ENCODE data around the gene CD7.
"Not testable (repeated sequence)": the region's sequence is repeated elsewhere in the genome, so short reads cannot be mapped to it uniquely, and the experiment has no call there.

CD7 gene

GRCh38 chr17:82348866-82349265 is 31.5 kb upstream of the CD7 start:
- Histone ChIP-seq H3K9ac (ENCODE audit: low read length) (no peak overlapping the region), H2AFZ (ENCODE audit: low read length) (no peak overlapping the region), H3K27ac (ENCODE audit: low read depth, low read length, poor library complexity, severe bottlenecking) (no peak overlapping the region), H3K4me1 (ENCODE audit: insufficient read depth, low read length, severe bottlenecking) (peaks cover 36% of the 10 kb centered on the region), H3K36me3 (ENCODE audit: insufficient read depth, low read length) (no peaks in the 10 kb centered on the region), H3K9me3 (ENCODE audit: low read length) (no peaks in the 10 kb centered on the region), H3K4me3 (ENCODE audit: low read depth, low read length, poor library complexity, severe bottlenecking) (no peak overlapping the region), H3K27me3 (ENCODE audit: insufficient read depth, low read length) (no peaks in the 10 kb centered on the region), H3K9me2 (ENCODE audit: low read depth, low read length) (no peaks in the 10 kb centered on the region), H3K4me2 (ENCODE audit: low read length) (no peak overlapping the region), H3K79me2 (ENCODE audit: insufficient read depth, low read length) (no peaks in the 10 kb centered on the region), H3F3A (ENCODE audit: insufficient read depth, low read length) (no peaks in the 10 kb centered on the region; the same call in 1 of the 2 replicates), H4K20me1 (ENCODE audit: insufficient read depth, low read length) (no peaks in the 10 kb centered on the region)
- no peak for TF ChIP-seq EZH2 (IDR thresholded peaks at IDR 0.05; ENCODE audit: borderline replicate concordance, low read length)
- TF ChIP-seq, protein P1, sequence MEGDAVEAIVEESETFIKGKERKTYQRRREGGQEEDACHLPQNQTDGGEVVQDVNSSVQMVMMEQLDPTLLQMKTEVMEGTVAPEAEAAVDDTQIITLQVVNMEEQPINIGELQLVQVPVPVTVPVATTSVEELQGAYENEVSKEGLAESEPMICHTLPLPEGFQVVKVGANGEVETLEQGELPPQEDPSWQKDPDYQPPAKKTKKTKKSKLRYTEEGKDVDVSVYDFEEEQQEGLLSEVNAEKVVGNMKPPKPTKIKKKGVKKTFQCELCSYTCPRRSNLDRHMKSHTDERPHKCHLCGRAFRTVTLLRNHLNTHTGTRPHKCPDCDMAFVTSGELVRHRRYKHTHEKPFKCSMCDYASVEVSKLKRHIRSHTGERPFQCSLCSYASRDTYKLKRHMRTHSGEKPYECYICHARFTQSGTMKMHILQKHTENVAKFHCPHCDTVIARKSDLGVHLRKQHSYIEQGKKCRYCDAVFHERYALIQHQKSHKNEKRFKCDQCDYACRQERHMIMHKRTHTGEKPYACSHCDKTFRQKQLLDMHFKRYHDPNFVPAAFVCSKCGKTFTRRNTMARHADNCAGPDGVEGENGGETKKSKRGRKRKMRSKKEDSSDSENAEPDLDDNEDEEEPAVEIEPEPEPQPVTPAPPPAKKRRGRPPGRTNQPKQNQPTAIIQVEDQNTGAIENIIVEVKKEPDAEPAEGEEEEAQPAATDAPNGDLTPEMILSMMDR (IDR thresholded peaks at IDR 0.05; ENCODE audit: low read length), result no peak

DNA sequence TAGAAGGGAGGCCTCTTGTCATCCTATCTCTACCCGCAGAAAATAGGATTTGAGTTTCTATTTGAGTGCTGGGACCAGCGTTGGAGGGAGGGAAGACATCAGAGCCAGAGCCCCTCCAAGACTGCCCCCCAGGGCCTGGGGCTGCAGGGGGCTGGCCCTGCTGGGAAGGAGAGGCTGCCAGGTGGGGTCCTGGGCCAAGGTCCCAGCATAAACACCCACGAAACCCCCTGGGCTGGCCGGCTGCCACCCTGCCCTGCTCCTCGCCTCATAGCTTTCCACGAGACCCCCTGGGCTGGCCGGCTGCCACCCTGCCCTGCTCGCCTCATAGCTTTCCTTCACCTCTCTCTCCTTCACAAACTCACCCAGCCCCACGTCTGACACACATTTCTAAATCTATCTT is 31.0 kb upstream of the CD7 start:
- TF ChIP-seq, protein P1 (IDR thresholded peaks at IDR 0.05; ENCODE audit: low read length), result no peak
- no peak for TF ChIP-seq EZH2 (IDR thresholded peaks at IDR 0.05; ENCODE audit: borderline replicate concordance, low read length)
- Histone ChIP-seq H3K4me2 (ENCODE audit: low read length) (no peak overlapping the region), H3K9me3 (ENCODE audit: low read length) (no peaks in the 10 kb centered on the region), H3K4me1 (ENCODE audit: insufficient read depth, low read length, severe bottlenecking) (peaks cover 36% of the 10 kb centered on the region), H3F3A (ENCODE audit: insufficient read depth, low read length) (no peaks in the 10 kb centered on the region; the same call in 1 of the 2 replicates), H3K79me2 (ENCODE audit: insufficient read depth, low read length) (no peaks in the 10 kb centered on the region), H3K4me3 (ENCODE audit: low read depth, low read length, poor library complexity, severe bottlenecking) (no peak overlapping the region), H3K9ac (ENCODE audit: low read length) (no peak overlapping the region), H3K27me3 (ENCODE audit: insufficient read depth, low read length) (no peaks in the 10 kb centered on the region), H3K9me2 (ENCODE audit: low read depth, low read length) (no peaks in the 10 kb centered on the region), H3K36me3 (ENCODE audit: insufficient read depth, low read length) (no peaks in the 10 kb centered on the region), H4K20me1 (ENCODE audit: insufficient read depth, low read length) (no peaks in the 10 kb centered on the region), H2AFZ (ENCODE audit: low read length) (no peak overlapping the region), H3K27ac (ENCODE audit: low read depth, low read length, poor library complexity, severe bottlenecking) (no peak overlapping the region)

DNA sequence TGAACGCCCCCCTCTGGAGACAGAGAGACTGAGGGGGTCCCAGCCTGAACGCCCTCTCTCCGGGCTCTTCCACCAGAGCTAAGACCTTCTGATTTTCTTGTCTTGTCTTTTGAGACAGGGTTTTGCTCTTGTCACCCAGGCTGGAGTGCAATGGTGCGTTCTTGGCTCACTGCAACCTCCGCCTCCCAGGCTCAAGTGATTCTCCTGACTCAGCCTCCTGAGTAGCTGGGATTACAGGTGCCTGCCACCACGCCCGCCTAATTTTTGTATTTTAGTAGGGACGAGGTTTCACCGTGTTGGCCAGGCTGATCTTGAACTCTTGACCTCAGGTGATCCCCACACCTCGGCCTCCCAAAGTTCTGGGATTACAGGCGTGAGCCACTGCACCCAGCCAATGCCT is 30.6 kb upstream of the CD7 start:
- not testable (repeated sequence) for H3K9ac ChIP-seq (ENCODE audit: low read length); H3K36me3 ChIP-seq (ENCODE audit: insufficient read depth, low read length); H3F3A ChIP-seq (ENCODE audit: insufficient read depth, low read length); H3K79me2 ChIP-seq (ENCODE audit: insufficient read depth, low read length); H3K27ac ChIP-seq (ENCODE audit: low read depth, low read length, poor library complexity, severe bottlenecking); H2AFZ ChIP-seq (ENCODE audit: low read length); H3K4me2 ChIP-seq (ENCODE audit: low read length); H3K27me3 ChIP-seq (ENCODE audit: insufficient read depth, low read length); H3K9me3 ChIP-seq (ENCODE audit: low read length); H4K20me1 ChIP-seq (ENCODE audit: insufficient read depth, low read length); H3K4me3 ChIP-seq (ENCODE audit: low read depth, low read length, poor library complexity, severe bottlenecking); H3K9me2 ChIP-seq (ENCODE audit: low read depth, low read length)
- peaks cover 36% of the 10 kb centered on the region for H3K4me1 ChIP-seq (ENCODE audit: insufficient read depth, low read length, severe bottlenecking)

Data from OCI-LY1 (cell line).